IMR-90 (cell line): ENCODE measurements around the gene ST7. TPM values are rescaled to one million over a fixed set of nuclear protein-coding genes. Genes with fewer than 3 reads are reported as not detected.

ENCODE experiments used
- ATAC-seq: fragments of 200-7000 bp; cut with Tn5 transposase; 2 replicates; pipeline ENCODE4 v1.9.1; 2020; ENCODE audit warnings: low read depth, mild to moderate bottlenecking, moderate library complexity
- BruUV-seq: library from RNA; stranded (reverse); fragments of 400-500 nt; replicated peaks from 2 replicates; lab custom pipeline; 2021; lab: Mats Ljungman, UMichigan
- CTCF ChIA-PET: fragments of 300-600 bp; formaldehyde crosslinking; extraction: SDS; loops from one replicate; lab custom pipeline; 2021; ENCODE audit warnings: antibody characterized with exemption; lab: Yijun Ruan, JAX
- POLR2A ChIA-PET: fragments of 300-600 bp; sonication (Branson Sonifier 250); formaldehyde crosslinking; loops from one replicate; lab custom pipeline; 2022; ENCODE audit warnings: antibody characterized with exemption; ENCODE audit not compliant: unreplicated experiment; lab: Charles Lee
- DNase-seq: peaks from one replicate; pipeline ENCODE4 v3.0.0; 2013
- H2AFZ ChIP-seq: replicated peaks from 2 replicates; pipeline ENCODE3; 2013; ENCODE audit warnings: low read length, mild to moderate bottlenecking; ENCODE audit not compliant: poor library complexity
- H2AK5ac ChIP-seq: 2 replicates; pipeline ENCODE4 v1.6.1; 2013; ENCODE audit warnings: low read depth, low read length, inconsistent platforms
- H2AK9ac ChIP-seq: replicated peaks from 2 replicates; pipeline ENCODE3; 2013; ENCODE audit warnings: mild to moderate bottlenecking, low read depth, low read length, moderate library complexity; ENCODE audit not compliant: poor library complexity
- H2BK120ac ChIP-seq: 2 replicates; pipeline ENCODE4 v1.6.1; 2013; ENCODE audit warnings: low read depth, low read length, inconsistent platforms
- H2BK15ac ChIP-seq: 3 replicates; pipeline ENCODE4 v1.6.1; 2013; ENCODE audit warnings: low read depth, low read length, inconsistent platforms
- H2BK20ac ChIP-seq: 2 replicates; pipeline ENCODE4 v1.6.1; 2013; ENCODE audit warnings: low read depth, mild to moderate bottlenecking, inconsistent platforms, low read length, moderate library complexity
- H2BK5ac ChIP-seq: 2 replicates; pipeline ENCODE4 v1.6.1; 2013; ENCODE audit warnings: mild to moderate bottlenecking, low read depth, low read length, inconsistent platforms; ENCODE audit not compliant: poor library complexity, severe bottlenecking
- H3K14ac ChIP-seq: replicated peaks from 2 replicates; pipeline ENCODE4 v1.6.1; 2013; ENCODE audit warnings: low read depth, low read length, inconsistent platforms
- H3K18ac ChIP-seq: 2 replicates; pipeline ENCODE4 v1.6.1; 2013; ENCODE audit warnings: low read depth, low read length, control low read depth
- H3K23ac ChIP-seq: 2 replicates; pipeline ENCODE4 v1.6.1; 2013; ENCODE audit warnings: low read depth, low read length, inconsistent platforms
- H3K27ac ChIP-seq: 2 replicates; pipeline ENCODE4 v1.5.1; 2013; ENCODE audit warnings: mild to moderate bottlenecking, control low read depth, low read length; ENCODE audit not compliant: insufficient read depth
- H3K27me3 ChIP-seq: 2 replicates; pipeline ENCODE4 v1.6.1; 2013; ENCODE audit warnings: low read length; ENCODE audit not compliant: control insufficient read depth, insufficient read depth
- H3K36me3 ChIP-seq: 2 replicates; pipeline ENCODE4 v1.6.1; 2013; ENCODE audit warnings: low read length, mixed read lengths; ENCODE audit not compliant: control insufficient read depth, insufficient read depth
- H3K4ac ChIP-seq: 2 replicates; pipeline ENCODE4 v1.6.1; 2013; ENCODE audit warnings: low read depth, low read length, inconsistent platforms
- H3K4me1 ChIP-seq: 2 replicates; pipeline ENCODE4 v1.6.1; 2013; ENCODE audit warnings: low read length, mixed read lengths; ENCODE audit not compliant: control insufficient read depth, insufficient read depth
- H3K4me2 ChIP-seq: 2 replicates; pipeline ENCODE4 v1.6.1; 2013; ENCODE audit warnings: low read depth, mild to moderate bottlenecking, control low read depth, low read length, moderate library complexity
- H3K4me3 ChIP-seq: 2 replicates; pipeline ENCODE4 v1.5.1; 2013; ENCODE audit warnings: low read depth, mild to moderate bottlenecking, control low read depth, low read length, moderate library complexity; ENCODE audit not compliant: insufficient read depth
- H3K56ac ChIP-seq: 2 replicates; pipeline ENCODE4 v1.6.1; 2013; ENCODE audit warnings: low read length, inconsistent platforms; ENCODE audit not compliant: insufficient read depth; ENCODE audit errors: extremely low read depth
- H3K79me1 ChIP-seq, 2 experiments: 2 replicates each; pipeline ENCODE4 v1.6.1; 2013; ENCODE audit warnings: low read length in 2 of 2, inconsistent platforms in 1 of 2, low read depth in 1 of 2
- H3K9ac ChIP-seq: 2 replicates; pipeline ENCODE4 v1.6.1; 2013; ENCODE audit warnings: low read depth, low read length, control low read depth
- H3K9me1 ChIP-seq: 2 replicates; pipeline ENCODE4 v1.6.1; 2013; ENCODE audit warnings: low read length, inconsistent platforms; ENCODE audit not compliant: insufficient read depth
- H3K9me3 ChIP-seq: 2 replicates; pipeline ENCODE4 v1.6.1; 2013; ENCODE audit warnings: low read length; ENCODE audit not compliant: control insufficient read depth, insufficient read depth
- H4K20me1 ChIP-seq: 2 replicates; pipeline ENCODE4 v1.6.1; 2013; ENCODE audit warnings: low read length, inconsistent platforms; ENCODE audit not compliant: insufficient read depth
- H4K5ac ChIP-seq: 2 replicates; pipeline ENCODE4 v1.6.1; 2013; ENCODE audit warnings: mild to moderate bottlenecking, low read depth, low read length, control low read depth
- H4K8ac ChIP-seq, 2 experiments: 2 replicates each; pipeline ENCODE4 v1.6.1; 2013; ENCODE audit warnings: low read depth in 2 of 2, low read length in 2 of 2, control low read depth in 1 of 2, inconsistent platforms in 1 of 2
- H4K91ac ChIP-seq: 2 replicates; pipeline ENCODE4 v1.6.1; 2013; ENCODE audit warnings: low read depth, low read length, inconsistent platforms; ENCODE audit not compliant: insufficient read depth
- CHD1 ChIP-seq: IDR thresholded peaks from 2 replicates; pipeline ENCODE4 v1.6.1; 2012; ENCODE audit warnings: low read depth, low read length, improper control_type of control experiment
- CTCF ChIP-seq: conservative IDR thresholded peaks from 2 replicates; pipeline ENCODE4 v1.5.1; 2012; ENCODE audit warnings: mild to moderate bottlenecking, low read depth, low read length, improper control_type of control experiment
- ELK1 ChIP-seq: fragments of 150-350 bp; IDR thresholded peaks from 2 replicates; pipeline ENCODE4 v1.6.1; 2016; ENCODE audit warnings: low read depth, mild to moderate bottlenecking, low read length, moderate library complexity, borderline replicate concordance
- FOS ChIP-seq: fragments of 150-350 bp; IDR thresholded peaks from 2 replicates; pipeline ENCODE4 v1.6.1; 2016; ENCODE audit warnings: low read depth, low read length
- MAZ ChIP-seq: IDR thresholded peaks from 2 replicates; pipeline ENCODE4 v1.6.1; 2012; ENCODE audit warnings: low read depth, mild to moderate bottlenecking, low read length, improper control_type of control experiment, moderate library complexity, borderline replicate concordance
- NFE2L2 ChIP-seq: fragments of 150-350 bp; IDR thresholded peaks from 2 replicates; pipeline ENCODE4 v1.6.1; 2016; ENCODE audit warnings: low read depth, mild to moderate bottlenecking, low read length
- RAD21 ChIP-seq: IDR thresholded peaks from 2 replicates; pipeline ENCODE4 v1.6.1; 2012; ENCODE audit warnings: low read length, improper control_type of control experiment
- RCOR1 ChIP-seq: IDR thresholded peaks from 2 replicates; pipeline ENCODE4 v1.6.1; 2012; ENCODE audit warnings: mild to moderate bottlenecking, low read length, improper control_type of control experiment; ENCODE audit not compliant: insufficient replicate concordance
- RFX5 ChIP-seq: IDR thresholded peaks from 2 replicates; pipeline ENCODE4 v1.8.0; 2012; ENCODE audit warnings: low read depth, mild to moderate bottlenecking, low read length, moderate library complexity
- SMC3 ChIP-seq: fragments of 150-350 bp; IDR thresholded peaks from 2 replicates; pipeline ENCODE4 v1.6.1; 2016; ENCODE audit warnings: low read depth, mild to moderate bottlenecking, antibody characterized with exemption, low read length, moderate library complexity
- USF2 ChIP-seq: fragments of 150-350 bp; IDR thresholded peaks from 2 replicates; pipeline ENCODE4 v1.6.1; 2017; ENCODE audit warnings: mild to moderate bottlenecking, antibody characterized with exemption, low read length, low read depth
- WGBS, 2 experiments: methylation state at CpG; one replicate each; pipeline versions ENCODE4 v1.1.5 to v1.1.7; 2013; ENCODE audit warnings: missing lambda C conversion rate in 2 of 2; ENCODE audit not compliant: insufficient read length in 1 of 2; ENCODE audit errors: extremely low coverage in 2 of 2; 5-methylcytosine and 5-hydroxymethylcytosine counted together
- dilution Hi-C: fragments of 300-500 bp; cut with HindIII; formaldehyde crosslinking; loops from one replicate; pipeline ENCODE4 v1.14.3; 2018; ENCODE audit warnings: low sequenced_read_pairs; ENCODE audit not compliant: unreplicated experiment
- in situ Hi-C: fragments of 300-500 bp; cut with MboI; formaldehyde crosslinking; loops from 3 replicates; pipeline ENCODE4 v1.14.3; 2019; ENCODE audit warnings: low sequenced_read_pairs, inconsistent platforms, mixed read lengths
- intact Hi-C: fragments of 100-400 bp; cut with micrococcal nuclease; formaldehyde crosslinking; loops from 2 replicates; pipeline ENCODE4 v1.10.0; 2022
- polyA plus RNA-seq, 3 experiments: library from polyadenylated mRNA; depleted of rRNA; stranded (reverse); fragments of >200 nt; gene quantifications; 2 replicates each; pipeline ENCODE4 v1.2.3, GENCODE V29; 2012; ENCODE audit warnings: low replicate concordance in 1 of 3
- total RNA-seq: library from RNA; depleted of rRNA; stranded (reverse); fragments of >200 nt; gene quantifications from 2 replicates; pipeline ENCODE4 v1.2.3, GENCODE V29; 2012

The ST7 gene
- total and polyA plus RNA-seq, 2 of the 4 experiments (the other 2 are of a cell fraction): 18.6 to 26.0 TPM

GRCh38 chr7:117277576-117277975 lies 324.3 kb downstream of the ST7 start:
- H3K36me3 ChIP-seq: no peaks in the 10 kb centered on the region
- no peak overlapping the region for H2BK15ac ChIP-seq
- TF ChIP-seq RAD21 (no peak), CHD1 (no peak), RCOR1 (no peak), USF2 (no peak), SMC3 (no peak), RFX5 (no peak), FOS (no peak), ELK1 (no peak), MAZ (no peak), NFE2L2 (no peak), CTCF (no peak)
- WGBS, 2 experiments: no CpG with 5 or more reads among the region's 3 CpGs
- peaks cover 7% of the 10 kb centered on the region for H3K4me1 ChIP-seq
- H3K27ac ChIP-seq: no peak overlapping the region
- no peak overlapping the region for H3K56ac ChIP-seq
- H3K27me3 ChIP-seq: no peaks in the 10 kb centered on the region
- no peak overlapping the region for H3K9ac ChIP-seq
- H3K18ac ChIP-seq: no peak overlapping the region
- DNase-seq: no peak
- intact Hi-C loops: no loop called here
- no peak overlapping the region for H2AK5ac ChIP-seq
- ATAC-seq: no peak
- H3K4me3 ChIP-seq: no peak overlapping the region
- no peak overlapping the region for H2BK120ac ChIP-seq
- H3K23ac ChIP-seq: no peak overlapping the region
- H4K8ac ChIP-seq: no peak overlapping the region
- no TSS peak for BruUV-seq
- in situ Hi-C loops: no loop called here
- no peak overlapping the region for H4K5ac ChIP-seq
- H3K4me2 ChIP-seq: no peak overlapping the region
- no peak overlapping the region for H2AK9ac ChIP-seq
- H4K91ac ChIP-seq: no peak overlapping the region
- H3K9me1 ChIP-seq: peaks cover 12% of the 10 kb centered on the region; the same call in 1 of the 2 replicates
- no peaks in the 10 kb centered on the region for H3K9me3 ChIP-seq
- no peaks in the 10 kb centered on the region for H3K79me1 ChIP-seq
- no peak overlapping the region for H3K14ac ChIP-seq
- H2BK20ac ChIP-seq: no peak overlapping the region
- dilution Hi-C loops: no loop called here
- H2BK5ac ChIP-seq: no peak overlapping the region
- no peak overlapping the region for H3K4ac ChIP-seq
- ChIA-PET POLR2A (no interaction called here), CTCF (no interaction called here)
- H2AFZ ChIP-seq: no peak overlapping the region
- no peaks in the 10 kb centered on the region for H4K20me1 ChIP-seq
